ENCODE results near the gene TNFAIP8. TPM values are rescaled to one million over a fixed set of nuclear protein-coding genes. Genes with fewer than 3 reads are reported as not detected.

TNFAIP8 gene
- total RNA-seq, 1 experiment from 2014 or later: 7.3 TPM

DNA sequence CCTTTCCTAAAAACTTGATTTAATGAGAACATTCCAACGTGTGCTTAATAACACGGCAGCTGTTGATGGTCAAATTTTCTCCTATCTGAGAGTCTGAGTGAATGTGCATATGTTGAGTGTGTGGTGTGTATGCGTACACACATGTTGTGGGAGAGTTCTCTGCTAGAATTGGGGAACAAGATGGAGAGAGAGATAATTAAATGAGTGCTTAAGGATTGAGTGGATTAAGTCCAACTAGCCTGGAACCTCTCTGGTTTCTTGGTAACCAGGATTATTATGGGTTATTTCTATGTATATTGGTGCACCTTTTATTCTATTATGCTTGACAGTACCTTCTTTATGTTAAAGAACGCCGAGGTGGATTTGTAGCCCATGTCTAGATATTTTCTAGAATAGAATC lies 36.4 kb upstream of the TNFAIP8 start:
- no peak overlapping the region for H3T11ph ChIP-seq (ENCODE audit: low read length)
- no peak overlapping the region for H2AK5ac ChIP-seq (ENCODE audit: insufficient read length, low read length)
- H3K27ac ChIP-seq (ENCODE audit: insufficient read length, low read depth, low read length): no peak overlapping the region
- no CpG with 5 or more reads among the region's 5 CpGs for WGBS (ENCODE audit: extremely low coverage, insufficient read length, low lambda C conversion rate)
- H4K8ac ChIP-seq (replicated peaks; ENCODE audit: insufficient read length, low read depth, low read length): no peak overlapping the region
- no peak for DNase-seq
- peaks cover 5% of the 10 kb centered on the region for H3K4me1 ChIP-seq (ENCODE audit: insufficient read depth, low read length)
- no peak overlapping the region for H3K14ac ChIP-seq (ENCODE audit: insufficient read depth, low read length)
- Mint-ChIP-seq H3K4me3 (no peak overlapping the region), H3K27ac (no peak overlapping the region), H3K27me3 (ENCODE audit: low read depth) (no peaks in the 10 kb centered on the region), H3K9me3 (no peaks in the 10 kb centered on the region), H3K4me1 (peaks cover 38 to 39% of the 10 kb centered on the region in 2 experiments), H3K36me3 (ENCODE audit: insufficient read depth in 1 of 3, low read depth in 3 of 3) (no peaks in the 10 kb centered on the region)
- H4K20me1 ChIP-seq (ENCODE audit: control insufficient read depth, insufficient read depth, insufficient read length): no peaks in the 10 kb centered on the region
- no peak overlapping the region for H3K18ac ChIP-seq (ENCODE audit: insufficient read length, low read depth, low read length)
- H2BK20ac ChIP-seq (ENCODE audit: low read depth, low read length, poor library complexity, severe bottlenecking): no peak overlapping the region
- no peak overlapping the region for H2BK15ac ChIP-seq (ENCODE audit: low read depth, low read length)
- H3K9me3 ChIP-seq (ENCODE audit: control insufficient read depth, low read depth, low read length): no peaks in the 10 kb centered on the region
- no peak overlapping the region for H3K23ac ChIP-seq (ENCODE audit: insufficient read length, low read depth, low read length)
- no peaks in the 10 kb centered on the region for H3K23me2 ChIP-seq (ENCODE audit: insufficient read length, low read depth, low read length, poor library complexity, severe bottlenecking)
- H3K4me2 ChIP-seq (ENCODE audit: insufficient read depth, insufficient read length, low read length): no peak overlapping the region
- no peak overlapping the region for H3K56ac ChIP-seq (ENCODE audit: insufficient read length, low read depth, low read length)
- TF ChIP-seq, protein P1, sequence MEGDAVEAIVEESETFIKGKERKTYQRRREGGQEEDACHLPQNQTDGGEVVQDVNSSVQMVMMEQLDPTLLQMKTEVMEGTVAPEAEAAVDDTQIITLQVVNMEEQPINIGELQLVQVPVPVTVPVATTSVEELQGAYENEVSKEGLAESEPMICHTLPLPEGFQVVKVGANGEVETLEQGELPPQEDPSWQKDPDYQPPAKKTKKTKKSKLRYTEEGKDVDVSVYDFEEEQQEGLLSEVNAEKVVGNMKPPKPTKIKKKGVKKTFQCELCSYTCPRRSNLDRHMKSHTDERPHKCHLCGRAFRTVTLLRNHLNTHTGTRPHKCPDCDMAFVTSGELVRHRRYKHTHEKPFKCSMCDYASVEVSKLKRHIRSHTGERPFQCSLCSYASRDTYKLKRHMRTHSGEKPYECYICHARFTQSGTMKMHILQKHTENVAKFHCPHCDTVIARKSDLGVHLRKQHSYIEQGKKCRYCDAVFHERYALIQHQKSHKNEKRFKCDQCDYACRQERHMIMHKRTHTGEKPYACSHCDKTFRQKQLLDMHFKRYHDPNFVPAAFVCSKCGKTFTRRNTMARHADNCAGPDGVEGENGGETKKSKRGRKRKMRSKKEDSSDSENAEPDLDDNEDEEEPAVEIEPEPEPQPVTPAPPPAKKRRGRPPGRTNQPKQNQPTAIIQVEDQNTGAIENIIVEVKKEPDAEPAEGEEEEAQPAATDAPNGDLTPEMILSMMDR (conservative IDR thresholded peaks at IDR 0.05): no peak
- H2AFZ ChIP-seq (ENCODE audit: low read length): no peak overlapping the region
- no peak overlapping the region for H3K9ac ChIP-seq (ENCODE audit: extremely low read depth, insufficient read length, low read length)
- H2BK5ac ChIP-seq (ENCODE audit: insufficient read length, low read length): no peak overlapping the region
- no peak overlapping the region for H4K5ac ChIP-seq (ENCODE audit: insufficient read length, low read depth, low read length)
- no peaks in the 10 kb centered on the region for H3K27me3 ChIP-seq (ENCODE audit: insufficient read depth, low read length)
- H2BK120ac ChIP-seq (ENCODE audit: low read depth, low read length, poor library complexity, severe bottlenecking): no peak overlapping the region
- no peaks in the 10 kb centered on the region for H3K79me2 ChIP-seq (ENCODE audit: insufficient read depth, low read length)
- no peak overlapping the region for H3K4ac ChIP-seq (ENCODE audit: low read depth, low read length)
- no peak overlapping the region for H4K91ac ChIP-seq (ENCODE audit: insufficient read length, low read depth, low read length)
- H3K79me1 ChIP-seq (ENCODE audit: insufficient read depth, low read depth, low read length, poor library complexity, severe bottlenecking): no peaks in the 10 kb centered on the region
- H2BK12ac ChIP-seq (ENCODE audit: insufficient read length, low read depth, low read length): no peak overlapping the region

Data from H9 (cell line).